ENCODE measurements around the gene DISP1.

The DISP1 gene

GRCh38 chr1:222777463-222777862, 37.4 kb upstream of the DISP1 start:
- TF ChIP-seq CTCF (IDR thresholded peaks at IDR 0.05; ENCODE audit: extremely low read depth, missing control alignments): no peak
- no peak for DNase-seq (ENCODE audit: low spot score)

- DNase-seq (ENCODE audit: low spot score): no peak
- TF ChIP-seq CTCF (IDR thresholded peaks at IDR 0.05; ENCODE audit: extremely low read depth, missing control alignments): no peak
Observed at GRCh38 chr1:222777977-222778376, 36.9 kb upstream of the DISP1 start.

- TF ChIP-seq CTCF (IDR thresholded peaks at IDR 0.05; ENCODE audit: extremely low read depth, missing control alignments): no peak
- DNase-seq (ENCODE audit: low spot score): no peak
Observed at GRCh38 chr1:222781251-222781650, 33.6 kb upstream of the DISP1 start.

- no peak for DNase-seq (ENCODE audit: low spot score)
- TF ChIP-seq CTCF (IDR thresholded peaks at IDR 0.05; ENCODE audit: extremely low read depth, missing control alignments): no peak
Observed at GRCh38 chr1:222783051-222783450, 31.8 kb upstream of the DISP1 start.

GRCh38 chr1:222784371-222784770, 30.5 kb upstream of the DISP1 start:
- DNase-seq (ENCODE audit: low spot score): no peak
- no peak for TF ChIP-seq CTCF (IDR thresholded peaks at IDR 0.05; ENCODE audit: extremely low read depth, missing control alignments)

- no peak for TF ChIP-seq CTCF (IDR thresholded peaks at IDR 0.05; ENCODE audit: extremely low read depth, missing control alignments)
- DNase-seq (ENCODE audit: low spot score): no peak
Observed at GRCh38 chr1:222784916-222785315, 29.9 kb upstream of the DISP1 start.

- TF ChIP-seq CTCF (IDR thresholded peaks at IDR 0.05; ENCODE audit: extremely low read depth, missing control alignments): no peak
- DNase-seq (ENCODE audit: low spot score): no peak
Observed at GRCh38 chr1:222785529-222785928, 29.3 kb upstream of the DISP1 start.
